SK-N-SH (cell line): ENCODE measurements around the gene AHRR.

Source experiments
- EZH2phosphoT487 ChIP-seq: fragments of 200-600 bp; sonication (generic); IDR thresholded peaks from 2 replicates; pipeline ENCODE4 v1.6.1; 2017; ENCODE audit warnings: low read depth, mixed run types, mild to moderate bottlenecking, antibody characterized with exemption, moderate library complexity, borderline replicate concordance
- GABPA ChIP-seq: IDR thresholded peaks from 2 replicates; pipeline ENCODE4 v1.4.0; 2012; ENCODE audit warnings: low read depth, mild to moderate bottlenecking
- RAD21 ChIP-seq: IDR thresholded peaks from 2 replicates; pipeline ENCODE4 v1.6.1; 2012; ENCODE audit warnings: mild to moderate bottlenecking, low read length
- SMC3 ChIP-seq: IDR thresholded peaks from 2 replicates; pipeline ENCODE4 v1.6.1; 2012; ENCODE audit warnings: low read depth, low read length, improper control_type of control experiment
- ZBTB33 ChIP-seq: IDR thresholded peaks from 2 replicates; pipeline ENCODE4 v1.4.0; 2012; ENCODE audit warnings: low read depth, borderline replicate concordance
- TF ChIP-seq, protein P1 (sequence below): IDR thresholded peaks from 2 replicates; pipeline ENCODE4 v1.4.0; 2012; ENCODE audit warnings: low read depth
- TF ChIP-seq, protein P2 (sequence below): fragments of 200-600 bp; sonication (generic); IDR thresholded peaks from 2 replicates; pipeline ENCODE4 v1.6.1; 2017; ENCODE audit warnings: antibody characterized with exemption, mild to moderate bottlenecking, moderate library complexity

DNA sequence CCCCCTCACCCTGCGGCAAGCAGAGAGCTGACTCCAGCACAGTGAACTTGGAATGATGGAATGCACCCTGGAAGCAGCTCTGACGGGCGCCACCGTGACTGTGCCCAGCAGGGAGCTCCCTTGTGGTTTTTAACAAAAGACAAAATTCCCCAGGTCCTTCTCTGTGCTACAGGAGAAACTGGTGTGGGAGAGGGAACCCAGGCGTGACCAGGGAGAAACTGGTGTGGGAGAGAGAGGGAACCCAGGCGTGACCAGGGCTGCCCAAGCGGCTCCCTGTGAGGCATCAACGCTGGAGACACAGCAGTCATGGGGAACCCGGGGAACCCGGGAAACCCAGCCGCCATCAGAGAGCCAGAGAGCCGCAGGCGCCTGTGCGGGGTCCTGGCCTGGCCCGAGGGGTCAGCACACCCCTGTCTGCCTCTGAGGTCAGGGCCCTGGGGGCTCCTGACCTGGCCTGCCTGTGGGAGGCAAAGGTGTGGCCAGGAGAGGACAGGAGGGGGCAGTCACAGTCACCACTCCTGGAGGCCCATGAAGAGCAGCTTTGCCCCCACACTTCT, 3.1 kb upstream of the AHRR start:
- TF ChIP-seq, protein P1, sequence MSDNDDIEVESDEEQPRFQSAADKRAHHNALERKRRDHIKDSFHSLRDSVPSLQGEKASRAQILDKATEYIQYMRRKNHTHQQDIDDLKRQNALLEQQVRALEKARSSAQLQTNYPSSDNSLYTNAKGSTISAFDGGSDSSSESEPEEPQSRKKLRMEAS, result no peak
- no peak for TF ChIP-seq EZH2phosphoT487
- TF ChIP-seq, protein P2, sequence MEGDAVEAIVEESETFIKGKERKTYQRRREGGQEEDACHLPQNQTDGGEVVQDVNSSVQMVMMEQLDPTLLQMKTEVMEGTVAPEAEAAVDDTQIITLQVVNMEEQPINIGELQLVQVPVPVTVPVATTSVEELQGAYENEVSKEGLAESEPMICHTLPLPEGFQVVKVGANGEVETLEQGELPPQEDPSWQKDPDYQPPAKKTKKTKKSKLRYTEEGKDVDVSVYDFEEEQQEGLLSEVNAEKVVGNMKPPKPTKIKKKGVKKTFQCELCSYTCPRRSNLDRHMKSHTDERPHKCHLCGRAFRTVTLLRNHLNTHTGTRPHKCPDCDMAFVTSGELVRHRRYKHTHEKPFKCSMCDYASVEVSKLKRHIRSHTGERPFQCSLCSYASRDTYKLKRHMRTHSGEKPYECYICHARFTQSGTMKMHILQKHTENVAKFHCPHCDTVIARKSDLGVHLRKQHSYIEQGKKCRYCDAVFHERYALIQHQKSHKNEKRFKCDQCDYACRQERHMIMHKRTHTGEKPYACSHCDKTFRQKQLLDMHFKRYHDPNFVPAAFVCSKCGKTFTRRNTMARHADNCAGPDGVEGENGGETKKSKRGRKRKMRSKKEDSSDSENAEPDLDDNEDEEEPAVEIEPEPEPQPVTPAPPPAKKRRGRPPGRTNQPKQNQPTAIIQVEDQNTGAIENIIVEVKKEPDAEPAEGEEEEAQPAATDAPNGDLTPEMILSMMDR, result no peak
- no peak for TF ChIP-seq GABPA
- no peak for TF ChIP-seq RAD21
- TF ChIP-seq ZBTB33, result no peak
- TF ChIP-seq SMC3, result no peak
